ENCODE data around the gene CCPG1. TPM values are rescaled to one million over a fixed set of nuclear protein-coding genes. Genes with fewer than 3 reads are reported as not detected.

Gene CCPG1
- total RNA-seq, 4 donors from 2014 or later, result 100 to 130 (median 111) TPM

- H3K4me3 ChIP-seq (replicated peaks in 1 of 3), result no peak overlapping the region
- 83 to 94% methylated on average over 5 of the region's 5 CpGs for WGBS, 2 donors
- intact Hi-C loops (cut with DNase I), result no loop called here
- H3K27me3 ChIP-seq, result no peaks in the 10 kb centered on the region
- peaks cover 0 to 24% of the 10 kb centered on the region in 2 donors for H3K36me3 ChIP-seq
- H3K9me3 ChIP-seq, result no peaks in the 10 kb centered on the region
- DNase-seq, result no peak
- TF ChIP-seq POLR2A (IDR thresholded peaks at IDR 0.05), result no peak
- TF ChIP-seq CTCF (IDR thresholded peaks at IDR 0.05), result no peak
- H3K27ac ChIP-seq, result no peak overlapping the region
- H3K4me1 ChIP-seq, result no peaks in the 10 kb centered on the region
These were observed 29.1 kb downstream of the CCPG1 start for GRCh38 chr15:55379095-55379494.

- Histone ChIP-seq H3K27me3 (no peaks in the 10 kb centered on the region), H3K4me1 (peaks cover 6 to 7% of the 10 kb centered on the region in 2 donors), H3K27ac (peak overlapping the region in 2 of 3 donors; percentile 12 to 68), H3K36me3 (peaks cover 0 to 17% of the 10 kb centered on the region in 2 donors), H3K9me3 (no peaks in the 10 kb centered on the region), H3K4me3 (replicated peaks in 1 of 3) (no peak overlapping the region)
- DNase-seq, result no peak
- intact Hi-C loops (cut with DNase I), result no loop called here
- TF ChIP-seq POLR2A (IDR thresholded peaks at IDR 0.05) (no peak), CTCF (IDR thresholded peaks at IDR 0.05) (no peak)
- 57 to 63% methylated on average over 3 of the region's 3 CpGs for WGBS, 2 donors
These were observed 35.3 kb downstream of the CCPG1 start for GRCh38 chr15:55372701-55373440.

GRCh38 chr15:55366981-55367380 is 41.2 kb downstream of the CCPG1 start:
- Histone ChIP-seq H3K4me3 (replicated peaks in 1 of 3) (no peak overlapping the region), H3K4me1 (no peaks in the 10 kb centered on the region), H3K36me3 (peaks cover 6 to 9% of the 10 kb centered on the region in 2 donors), H3K27ac (no peak overlapping the region), H3K9me3 (no peaks in the 10 kb centered on the region), H3K27me3 (no peaks in the 10 kb centered on the region)
- TF ChIP-seq CTCF (IDR thresholded peaks at IDR 0.05), result no peak
- TF ChIP-seq POLR2A (IDR thresholded peaks at IDR 0.05), result no peak
- 89 to 100% methylated on average over 1 of the region's 1 CpG for WGBS, 2 donors
- intact Hi-C loops (cut with DNase I), result no loop called here
- DNase-seq, result no peak

- H3K4me1 ChIP-seq, result no peaks in the 10 kb centered on the region
- H3K27ac ChIP-seq, result no peak overlapping the region
- peaks cover 0 to 9% of the 10 kb centered on the region in 2 donors for H3K36me3 ChIP-seq
- H3K27me3 ChIP-seq, result no peaks in the 10 kb centered on the region
- 94 to 96% methylated on average over 2 of the region's 2 CpGs for WGBS, 2 donors
- H3K4me3 ChIP-seq (replicated peaks in 1 of 3), result no peak overlapping the region
- DNase-seq, result no peak
- H3K9me3 ChIP-seq, result no peaks in the 10 kb centered on the region
- intact Hi-C loops (cut with DNase I), result no loop called here
- TF ChIP-seq POLR2A (IDR thresholded peaks at IDR 0.05) (no peak), CTCF (IDR thresholded peaks at IDR 0.05) (no peak)
These were observed 45.5 kb downstream of the CCPG1 start for GRCh38 chr15:55362641-55363040.

- Histone ChIP-seq H3K4me3 (replicated peaks in 1 of 3) (no peak overlapping the region), H3K4me1 (peaks cover 2 to 6% of the 10 kb centered on the region in 2 donors), H3K36me3 (peaks cover 0 to 9% of the 10 kb centered on the region in 2 donors), H3K27ac (no peak overlapping the region), H3K27me3 (no peaks in the 10 kb centered on the region), H3K9me3 (no peaks in the 10 kb centered on the region)
- WGBS, 2 donors, result 75% methylated on average over 10 of the region's 10 CpGs
- intact Hi-C loops (cut with DNase I), result no loop called here
- DNase-seq, result no peak
- TF ChIP-seq POLR2A (IDR thresholded peaks at IDR 0.05), result no peak
- TF ChIP-seq CTCF (IDR thresholded peaks at IDR 0.05), result no peak
These were observed 47.1 kb downstream of the CCPG1 start for GRCh38 chr15:55361048-55361447.

Measured in thyroid gland (tissue), 4 donors.